Gastrocnemius medialis (tissue), 4 donors: ENCODE measurements around the gene TMEM176A. TPM values are rescaled to one million over a fixed set of nuclear protein-coding genes. Genes with fewer than 3 reads are reported as not detected.

ENCODE experiments used
- ATAC-seq, 2 donors: fragments of 150-250 bp; one replicate each; pipeline ENCODE4 v1.9.1; 2016
- DNase-seq, 2 donors: peaks; one replicate each; pipeline ENCODE4 v3.0.0-alpha.2; 2019
- H3K27ac ChIP-seq, 4 donors: fragments of 200-600 bp; sonication (generic); 1 replicate in 1 of 4; 2 replicates in 3 of 4; pipeline ENCODE4 v1.5.1; 2016 to 2018; ENCODE audit warnings: mild to moderate bottlenecking in 2 of 4, moderate library complexity in 1 of 4
- H3K27me3 ChIP-seq, 3 donors: fragments of 200-600 bp; sonication (generic) in 2 of 3; 1 replicate in 1 of 3; 2 replicates in 2 of 3; pipeline versions ENCODE4 v1.5.1 to v1.6.0; 2016 to 2019; ENCODE audit warnings: mild to moderate bottlenecking in 1 of 3, moderate library complexity in 1 of 3
- H3K36me3 ChIP-seq, 2 donors: fragments of 200-600 bp; sonication (generic) in 1 of 2; one replicate each; pipeline ENCODE4 v1.5.1; 2017 to 2018
- H3K4me1 ChIP-seq, 2 donors: fragments of 200-600 bp; sonication (generic) in 1 of 2; one replicate each; pipeline ENCODE4 v1.5.1; 2016 to 2017; ENCODE audit warnings: mild to moderate bottlenecking in 2 of 2
- H3K4me3 ChIP-seq, 4 donors: fragments of 200-600 bp; sonication (generic) in 3 of 4; 1 replicate in 1 of 4; 2 replicates in 3 of 4; pipeline ENCODE4 v1.5.1; 2016 to 2019; ENCODE audit warnings: mild to moderate bottlenecking in 2 of 4
- H3K9me3 ChIP-seq, 3 donors: fragments of 200-600 bp; sonication (generic) in 2 of 3; 1 replicate in 1 of 3; 2 replicates in 2 of 3; pipeline ENCODE4 v1.5.1; 2016 to 2019
- POLR2A ChIP-seq, 2 donors: fragments of 450-650 bp; IDR thresholded peaks; one replicate each; pipeline ENCODE4 v1.6.1; 2017; ENCODE audit warnings: antibody characterized with exemption in 2 of 2, mild to moderate bottlenecking in 2 of 2, moderate library complexity in 2 of 2
- in situ Hi-C, 4 donors: fragments of 200-750 bp; cut with MboI; loops; one replicate each; pipeline versions ENCODE4 v1.15.0 to v1.8.0; 2017; ENCODE audit warnings: low sequenced_read_pairs in 4 of 4
- intact Hi-C: fragments of 100-400 bp; cut with DNase I; formaldehyde crosslinking; loops from one replicate; pipeline ENCODE4 v1.15.1; 2023; ENCODE audit warnings: low total_unique reads
- total RNA-seq, 4 donors: library from RNA; depleted of rRNA; stranded (reverse); fragments of >200 nt; gene quantifications; one replicate each; pipeline versions ENCODE4 v1.1.0 to v1.2.3, GENCODE V29; 2016
- TF ChIP-seq, protein P1 (sequence below), 5 experiments: fragments of 450-650 bp in 3 of 5; fragments of 200-600 bp in 2 of 5; sonication (generic) in 2 of 5; IDR thresholded peaks in 4 of 5; conservative IDR thresholded peaks in 1 of 5; 1 replicate in 4 of 5; 2 replicates in 1 of 5; pipeline ENCODE4 v1.5.1; 2016 to 2019; ENCODE audit warnings: antibody characterized with exemption in 5 of 5, mild to moderate bottlenecking in 3 of 5, moderate library complexity in 3 of 5

Gene TMEM176A
- total RNA-seq, 4 donors from 2014 or later: 5.2 to 12.9 (median 8.9) TPM

- no peaks in the 10 kb centered on the region for H3K4me1 ChIP-seq
- DNase-seq (no peak), ATAC-seq (no peak)
- no peaks in the 10 kb centered on the region for H3K36me3 ChIP-seq
- peaks cover 0 to 10% (median 0%) of the 10 kb centered on the region in 3 donors for H3K27me3 ChIP-seq
- no peaks in the 10 kb centered on the region for H3K9me3 ChIP-seq
- in situ Hi-C loops (no loop called here), intact Hi-C loops (no loop called here)
- H3K4me3 ChIP-seq: no peak overlapping the region
- no peak for TF ChIP-seq POLR2A (IDR thresholded peaks at IDR 0.05)
- TF ChIP-seq, protein P1, sequence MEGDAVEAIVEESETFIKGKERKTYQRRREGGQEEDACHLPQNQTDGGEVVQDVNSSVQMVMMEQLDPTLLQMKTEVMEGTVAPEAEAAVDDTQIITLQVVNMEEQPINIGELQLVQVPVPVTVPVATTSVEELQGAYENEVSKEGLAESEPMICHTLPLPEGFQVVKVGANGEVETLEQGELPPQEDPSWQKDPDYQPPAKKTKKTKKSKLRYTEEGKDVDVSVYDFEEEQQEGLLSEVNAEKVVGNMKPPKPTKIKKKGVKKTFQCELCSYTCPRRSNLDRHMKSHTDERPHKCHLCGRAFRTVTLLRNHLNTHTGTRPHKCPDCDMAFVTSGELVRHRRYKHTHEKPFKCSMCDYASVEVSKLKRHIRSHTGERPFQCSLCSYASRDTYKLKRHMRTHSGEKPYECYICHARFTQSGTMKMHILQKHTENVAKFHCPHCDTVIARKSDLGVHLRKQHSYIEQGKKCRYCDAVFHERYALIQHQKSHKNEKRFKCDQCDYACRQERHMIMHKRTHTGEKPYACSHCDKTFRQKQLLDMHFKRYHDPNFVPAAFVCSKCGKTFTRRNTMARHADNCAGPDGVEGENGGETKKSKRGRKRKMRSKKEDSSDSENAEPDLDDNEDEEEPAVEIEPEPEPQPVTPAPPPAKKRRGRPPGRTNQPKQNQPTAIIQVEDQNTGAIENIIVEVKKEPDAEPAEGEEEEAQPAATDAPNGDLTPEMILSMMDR (IDR thresholded peaks at IDR 0.05 in 4 of 5, conservative IDR thresholded peaks at IDR 0.05 in 1 of 5): no peak
- H3K27ac ChIP-seq: no peak overlapping the region
Observed at GRCh38 chr7:150849204-150849775, 48.7 kb downstream of the TMEM176A start.

- in situ Hi-C loops: no loop called here
- TF ChIP-seq POLR2A (IDR thresholded peaks at IDR 0.05): no peak
- TF ChIP-seq, protein P1 (IDR thresholded peaks at IDR 0.05 in 4 of 5, conservative IDR thresholded peaks at IDR 0.05 in 1 of 5): no peak
- Histone ChIP-seq H3K9me3 (no peaks in the 10 kb centered on the region), H3K36me3 (no peaks in the 10 kb centered on the region), H3K4me3 (no peak overlapping the region), H3K27ac (no peak overlapping the region), H3K27me3 (peaks cover 0 to 10% (median 0%) of the 10 kb centered on the region in 3 donors), H3K4me1 (no peaks in the 10 kb centered on the region)
- no peak for ATAC-seq
- intact Hi-C loops: no loop called here
- DNase-seq: no peak
Observed at GRCh38 chr7:150850273-150850672, 49.7 kb downstream of the TMEM176A start.

DNA sequence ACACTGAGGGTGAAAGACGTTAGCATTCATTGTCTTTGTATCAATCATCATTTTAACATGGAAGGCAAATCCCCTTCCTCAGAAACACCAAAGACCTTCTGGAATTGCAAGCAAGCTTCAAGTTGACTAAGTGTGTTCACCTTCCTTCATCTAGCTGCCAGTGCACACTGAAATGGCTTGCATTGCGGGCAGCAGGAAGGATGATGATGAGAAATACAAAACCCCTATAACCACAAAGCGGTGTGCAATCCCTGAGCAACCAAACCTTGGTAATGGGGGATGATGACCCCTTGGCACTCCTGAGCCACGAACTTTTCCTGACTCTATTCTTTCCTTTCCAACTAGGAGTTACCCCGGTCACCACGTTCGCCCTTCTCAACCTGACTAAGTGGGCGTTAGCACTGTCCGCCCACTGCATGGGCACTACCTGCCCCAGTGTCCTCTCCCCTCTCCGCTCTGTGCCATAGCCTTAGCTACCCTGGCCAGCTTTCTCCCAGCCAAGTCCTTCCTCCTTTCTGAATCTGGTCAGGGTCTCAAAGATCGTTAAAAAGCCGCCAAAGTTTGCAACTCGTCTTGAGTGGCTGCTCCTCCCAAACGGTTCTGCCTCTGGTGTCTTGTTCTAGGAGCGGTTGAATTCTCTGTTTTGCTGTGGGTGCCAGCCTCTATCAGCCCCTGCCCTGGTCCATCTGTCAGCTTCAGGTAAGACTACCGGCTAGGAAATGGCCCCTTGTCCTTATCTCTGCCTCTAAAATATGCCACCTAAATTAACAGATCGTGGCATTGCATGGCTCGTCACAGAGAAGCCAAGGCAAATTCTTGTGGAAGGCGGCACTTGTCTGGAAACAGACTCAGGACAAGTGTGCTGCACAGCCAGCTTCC, 51.2 kb downstream of the TMEM176A start:
- Histone ChIP-seq H3K4me1 (no peaks in the 10 kb centered on the region), H3K36me3 (no peaks in the 10 kb centered on the region), H3K27me3 (peaks cover 0 to 10% (median 0%) of the 10 kb centered on the region in 3 donors), H3K27ac (no peak overlapping the region), H3K9me3 (no peaks in the 10 kb centered on the region), H3K4me3 (no peak overlapping the region)
- DNase-seq (no peak), ATAC-seq (no peak)
- intact Hi-C loops: no loop called here
- TF ChIP-seq, protein P1 (IDR thresholded peaks at IDR 0.05 in 4 of 5, conservative IDR thresholded peaks at IDR 0.05 in 1 of 5): no peak
- no peak for TF ChIP-seq POLR2A (IDR thresholded peaks at IDR 0.05)
- in situ Hi-C loops: no loop called here

DNA sequence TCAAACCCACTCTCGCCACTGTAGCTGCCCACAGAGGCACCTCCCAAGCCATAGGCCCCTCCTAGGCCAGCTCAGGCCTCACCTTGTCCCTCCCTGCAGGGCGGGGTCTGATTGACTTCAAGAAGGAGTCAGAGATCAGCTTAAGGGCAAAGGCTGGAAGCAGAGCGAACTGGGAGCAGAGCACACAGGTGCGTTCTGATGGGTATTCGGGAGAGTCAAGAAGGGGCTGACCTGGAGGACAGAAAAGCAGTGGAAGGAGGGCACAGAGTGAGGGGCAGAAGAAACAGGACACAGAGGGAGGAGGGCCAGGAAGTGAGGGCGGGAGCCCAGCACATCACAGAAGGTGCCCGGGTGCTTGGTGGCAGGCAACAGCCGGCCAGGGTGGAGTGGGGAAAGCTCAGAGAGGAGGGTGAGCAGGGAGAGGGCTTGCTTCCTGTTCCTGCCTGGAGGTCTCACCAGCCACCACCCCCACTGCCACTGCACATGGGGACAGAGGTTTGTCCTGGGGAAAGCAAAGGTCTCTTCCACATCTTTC, 51.9 kb downstream of the TMEM176A start, which contains the start of gene AOC1:
Gene AOC1, plus strand, starts transcription at position 147 of the 535 bp plus-strand sequence. CDS start 3,954 bp downstream, outside the sequence.
- in situ Hi-C loops: no loop called here
- no peak for TF ChIP-seq POLR2A (IDR thresholded peaks at IDR 0.05)
- TF ChIP-seq, protein P1 (IDR thresholded peaks at IDR 0.05 in 4 of 5, conservative IDR thresholded peaks at IDR 0.05 in 1 of 5): no peak
- no peaks in the 10 kb centered on the region for H3K9me3 ChIP-seq
- no peak within 1 kb of the TSS for H3K27ac ChIP-seq
- no peak within 1 kb of the TSS for H3K4me3 ChIP-seq
- H3K4me1 ChIP-seq: no peaks in the 10 kb centered on the region
- no peaks in the 10 kb centered on the region for H3K36me3 ChIP-seq
- no peak for ATAC-seq
- peaks cover 0 to 10% (median 0%) of the 10 kb centered on the region in 3 donors for H3K27me3 ChIP-seq
- intact Hi-C loops: no loop called here
- no peak for DNase-seq
